ENCODE measurements around the gene C1orf35. TPM values are rescaled to one million over a fixed set of nuclear protein-coding genes. Genes with fewer than 3 reads are reported as not detected.

C1orf35 gene
- total RNA-seq, 2 donors from 2014 or later, result 20.9 to 21.6 TPM

- DNase-seq (no peak), ATAC-seq (peak; percentile 14)
- Mint-ChIP-seq H3K4me1 (peaks cover 24% of the 10 kb centered on the region), H3K27ac (peak overlapping the region; percentile 85), H3K27me3 (no peaks in the 10 kb centered on the region), H3K36me3 (ENCODE audit: low read depth) (peaks cover 3% of the 10 kb centered on the region), H3K4me3 (peak overlapping the region; percentile 91)
- no peaks in the 10 kb centered on the region for H3K9me3 ChIP-seq (ENCODE audit: control insufficient read depth, low read length, poor library complexity, severe bottlenecking)
Measured at GRCh38 chr1:228101614-228101993, 1.5 kb downstream of the C1orf35 start.

- ATAC-seq (no peak), DNase-seq (no peak)
- Mint-ChIP-seq H3K4me3 (peak overlapping the region; percentile 91), H3K27ac (peak overlapping the region; percentile 85), H3K4me1 (peaks cover 24% of the 10 kb centered on the region), H3K27me3 (no peaks in the 10 kb centered on the region), H3K36me3 (ENCODE audit: low read depth) (peaks cover 3% of the 10 kb centered on the region)
- H3K9me3 ChIP-seq (ENCODE audit: control insufficient read depth, low read length, poor library complexity, severe bottlenecking), result no peaks in the 10 kb centered on the region
Measured at GRCh38 chr1:228100822-228101613, 2.1 kb downstream of the C1orf35 start.

- Mint-ChIP-seq H3K4me3 (peak overlapping the region; percentile 21), H3K4me1 (peaks cover 26% of the 10 kb centered on the region), H3K36me3 (ENCODE audit: low read depth) (peaks cover 5% of the 10 kb centered on the region), H3K27me3 (no peaks in the 10 kb centered on the region), H3K27ac (peak overlapping the region; percentile 85)
- DNase-seq, result no peak
- no peak for ATAC-seq
- peaks cover 2% of the 10 kb centered on the region for H3K9me3 ChIP-seq (ENCODE audit: control insufficient read depth, low read length, poor library complexity, severe bottlenecking)
Measured at GRCh38 chr1:228099331-228099732, 3.8 kb downstream of the C1orf35 start.

DNA sequence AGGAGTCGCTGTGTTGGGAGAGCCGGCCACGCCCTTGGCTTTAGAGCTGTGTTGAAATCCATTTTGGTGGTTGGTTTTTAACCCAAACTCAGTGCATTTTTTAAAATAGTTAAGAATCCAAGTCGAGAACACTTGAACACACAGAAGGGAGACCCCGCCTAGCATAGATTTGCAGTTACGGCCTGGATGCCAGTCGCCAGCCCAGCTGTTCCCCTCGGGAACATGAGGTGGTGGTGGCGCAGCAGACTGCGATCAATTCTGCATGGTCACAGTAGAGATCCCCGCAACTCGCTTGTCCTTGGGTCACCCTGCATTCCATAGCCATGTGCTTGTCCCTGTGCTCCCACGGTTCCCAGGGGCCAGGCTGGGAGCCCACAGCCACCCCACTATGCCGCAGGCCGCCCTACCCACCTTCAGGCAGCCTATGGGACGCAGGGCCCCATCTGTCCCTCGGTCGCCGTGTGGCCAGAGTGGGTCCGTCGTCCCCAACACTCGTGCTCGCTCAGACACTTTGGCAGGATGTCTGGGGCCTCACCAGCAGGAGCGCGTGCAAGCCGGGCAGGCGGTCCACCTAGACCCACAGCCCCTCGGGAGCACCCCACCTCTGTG, 4.7 kb downstream of the C1orf35 start:
- Mint-ChIP-seq H3K27me3 (no peaks in the 10 kb centered on the region), H3K27ac (peak overlapping the region; percentile 85), H3K4me1 (peaks cover 26% of the 10 kb centered on the region), H3K4me3 (peak overlapping the region; percentile 25), H3K36me3 (ENCODE audit: low read depth) (peaks cover 5% of the 10 kb centered on the region)
- H3K9me3 ChIP-seq (ENCODE audit: control insufficient read depth, low read length, poor library complexity, severe bottlenecking), result peaks cover 2% of the 10 kb centered on the region
- ATAC-seq (no peak), DNase-seq (no peak)

GRCh38 chr1:228097333-228098081, 5.6 kb downstream of the C1orf35 start:
- Mint-ChIP-seq H3K27ac (peak overlapping the region; percentile 83), H3K27me3 (no peaks in the 10 kb centered on the region), H3K4me1 (peaks cover 24% of the 10 kb centered on the region), H3K4me3 (peak overlapping the region; percentile 36), H3K36me3 (ENCODE audit: low read depth) (peaks cover 5% of the 10 kb centered on the region)
- no peak for DNase-seq
- peaks cover 2% of the 10 kb centered on the region for H3K9me3 ChIP-seq (ENCODE audit: control insufficient read depth, low read length, poor library complexity, severe bottlenecking)
- no peak for ATAC-seq

GRCh38 chr1:228096416-228097332, 6.5 kb downstream of the C1orf35 start:
- Mint-ChIP-seq H3K27ac (peak overlapping the region; percentile 83), H3K36me3 (ENCODE audit: low read depth) (peaks cover 5% of the 10 kb centered on the region), H3K27me3 (no peaks in the 10 kb centered on the region), H3K4me3 (no peak overlapping the region), H3K4me1 (peaks cover 28% of the 10 kb centered on the region)
- no peak for DNase-seq
- H3K9me3 ChIP-seq (ENCODE audit: control insufficient read depth, low read length, poor library complexity, severe bottlenecking), result peaks cover 2% of the 10 kb centered on the region
- ATAC-seq, result no peak

- Mint-ChIP-seq H3K27ac (peak overlapping the region; percentile 1), H3K4me3 (no peak overlapping the region), H3K36me3 (ENCODE audit: low read depth) (peaks cover 5% of the 10 kb centered on the region), H3K27me3 (no peaks in the 10 kb centered on the region), H3K4me1 (peaks cover 29% of the 10 kb centered on the region)
- DNase-seq (no peak), ATAC-seq (no peak)
- H3K9me3 ChIP-seq (ENCODE audit: control insufficient read depth, low read length, poor library complexity, severe bottlenecking), result peaks cover 2% of the 10 kb centered on the region
Measured at GRCh38 chr1:228095938-228096337, 7.2 kb downstream of the C1orf35 start.

- ATAC-seq (no peak), DNase-seq (no peak)
- peak overlapping the region; percentile 1 for H3K27ac Mint-ChIP-seq
- H3K4me3 Mint-ChIP-seq, result no peak overlapping the region
- H3K9me3 ChIP-seq (ENCODE audit: control insufficient read depth, low read length, poor library complexity, severe bottlenecking), result peaks cover 2% of the 10 kb centered on the region
- no peaks in the 10 kb centered on the region for H3K27me3 Mint-ChIP-seq
- H3K36me3 Mint-ChIP-seq (ENCODE audit: low read depth), result peaks cover 5% of the 10 kb centered on the region
- peaks cover 33% of the 10 kb centered on the region for H3K4me1 Mint-ChIP-seq
Measured at GRCh38 chr1:228095161-228095560, 8.0 kb downstream of the C1orf35 start.

DNA sequence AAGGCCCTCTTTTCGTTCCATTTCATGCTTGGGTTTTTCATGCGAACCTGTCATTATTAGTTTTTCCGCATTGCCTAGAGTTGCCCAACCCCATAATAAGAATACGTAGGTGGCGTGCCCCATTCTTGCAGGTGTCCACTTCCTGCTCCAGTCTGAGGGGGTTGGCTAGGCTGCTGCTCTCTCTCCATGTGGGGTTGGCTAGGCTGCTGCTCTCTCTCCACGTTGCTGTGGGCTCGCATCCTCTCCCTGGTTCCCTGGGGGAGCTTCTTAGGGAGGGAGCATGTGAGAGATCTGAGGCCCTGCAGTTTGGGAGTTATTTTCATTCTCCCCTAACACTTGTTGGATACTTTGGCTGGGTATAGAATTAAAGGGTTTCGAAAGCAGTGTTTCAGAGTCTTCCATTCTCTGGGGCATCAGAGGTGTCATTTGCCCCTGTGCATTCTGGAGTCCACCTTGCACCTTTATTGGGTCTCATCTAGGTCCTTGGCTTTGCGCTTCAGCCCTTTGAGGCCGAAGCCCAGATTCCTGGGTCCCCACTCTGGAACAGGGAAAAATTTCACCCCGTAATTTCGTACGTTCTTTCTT, 8.6 kb downstream of the C1orf35 start:
- no peaks in the 10 kb centered on the region for H3K27me3 Mint-ChIP-seq
- no peak overlapping the region for H3K4me3 Mint-ChIP-seq
- H3K36me3 Mint-ChIP-seq (ENCODE audit: low read depth), result peaks cover 5% of the 10 kb centered on the region
- ATAC-seq (no peak), DNase-seq (no peak)
- H3K9me3 ChIP-seq (ENCODE audit: control insufficient read depth, low read length, poor library complexity, severe bottlenecking), result peaks cover 2% of the 10 kb centered on the region
- H3K4me1 Mint-ChIP-seq, result peaks cover 37% of the 10 kb centered on the region
- no peak overlapping the region for H3K27ac Mint-ChIP-seq

DNA sequence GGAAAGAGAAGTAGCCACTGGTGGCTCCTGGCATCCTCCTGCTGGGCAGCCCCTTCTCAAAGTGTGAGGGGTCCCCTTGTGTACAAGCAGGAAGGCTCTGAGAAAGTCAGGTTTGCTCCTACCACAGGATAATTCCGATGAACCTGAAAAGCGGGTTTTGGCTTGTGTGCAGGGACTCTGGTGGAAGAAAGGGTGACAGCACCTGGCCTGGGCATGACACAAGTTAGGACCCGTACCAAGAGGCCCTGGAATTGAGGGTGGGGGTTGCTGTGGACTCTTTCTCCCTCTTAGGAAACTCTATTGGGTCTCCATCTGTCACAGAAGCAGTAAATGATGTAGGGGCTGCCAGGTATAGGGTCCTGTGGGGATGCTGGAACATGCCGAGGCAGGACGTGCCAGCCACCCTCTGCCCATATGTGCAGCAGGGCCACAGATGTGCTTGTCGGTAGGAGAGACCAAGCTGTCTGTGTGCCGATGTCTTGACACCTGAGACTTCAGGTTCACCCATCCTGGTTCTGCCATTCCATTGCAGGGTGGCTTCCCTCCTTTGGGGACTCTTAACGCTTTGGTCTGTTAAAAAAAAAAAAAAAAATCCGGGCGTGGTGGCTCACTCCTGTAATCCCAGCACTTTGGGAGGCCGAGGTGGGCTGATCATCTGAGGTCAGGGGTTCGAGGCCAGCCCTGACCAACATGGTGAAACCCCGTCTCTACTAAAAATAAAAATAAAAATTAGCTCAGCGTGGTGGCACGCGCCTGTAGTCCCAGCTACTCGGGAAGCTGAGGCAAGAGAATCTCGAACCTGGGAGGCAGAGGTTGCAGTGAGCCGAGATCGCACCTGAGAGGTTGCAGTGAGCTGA, 9.8 kb downstream of the C1orf35 start:
- peaks cover 2% of the 10 kb centered on the region for H3K36me3 Mint-ChIP-seq (ENCODE audit: low read depth)

DNA sequence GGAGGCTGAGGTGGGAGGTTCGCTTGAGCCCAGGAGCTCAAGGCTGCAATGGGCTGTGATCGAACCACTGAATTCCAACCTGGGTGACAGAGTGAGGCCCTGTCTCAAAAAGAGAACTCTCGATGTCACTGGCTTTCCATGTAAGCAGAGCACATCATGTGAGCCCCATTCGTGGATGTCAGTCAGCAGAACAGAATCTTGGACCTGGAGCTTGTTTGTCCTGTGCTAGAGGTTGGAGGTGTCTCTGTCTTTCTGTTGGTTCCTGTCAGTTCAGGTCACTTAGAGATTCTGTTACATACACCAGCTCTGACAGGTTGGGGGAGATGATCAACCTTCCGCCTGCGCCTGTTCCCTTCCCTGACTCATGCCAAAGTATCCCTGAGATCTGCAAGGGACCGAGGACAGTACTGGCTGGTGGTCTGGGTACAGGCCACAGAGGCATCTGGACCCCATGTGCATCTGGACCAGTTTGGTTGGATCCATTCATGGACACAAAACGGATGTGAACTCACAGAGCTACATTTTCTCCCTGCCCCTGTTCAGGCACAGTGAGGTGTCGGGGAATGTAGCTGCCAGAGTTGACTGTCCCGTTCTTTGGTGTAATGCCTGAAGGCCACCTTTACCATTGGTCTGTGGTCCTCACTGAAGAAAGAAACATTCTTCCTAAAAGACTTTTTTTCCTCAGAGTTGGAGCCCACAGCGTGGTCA, 10.6 kb downstream of the C1orf35 start:
- no peak overlapping the region for H3K4me3 Mint-ChIP-seq
- peaks cover 2% of the 10 kb centered on the region for H3K36me3 Mint-ChIP-seq (ENCODE audit: low read depth)

More for the DNA sequence above, 9.8 kb downstream of the C1orf35 start:
- no peak for ATAC-seq
- H3K9me3 ChIP-seq (ENCODE audit: control insufficient read depth, low read length, poor library complexity, severe bottlenecking), result peaks cover 2% of the 10 kb centered on the region
- Mint-ChIP-seq H3K4me1 (peaks cover 40% of the 10 kb centered on the region), H3K27me3 (no peaks in the 10 kb centered on the region), H3K27ac (peak overlapping the region; percentile 34), H3K4me3 (no peak overlapping the region)
- DNase-seq, result no peak

More for the DNA sequence above, 10.6 kb downstream of the C1orf35 start:
- DNase-seq, result no peak
- Mint-ChIP-seq H3K4me1 (peaks cover 47% of the 10 kb centered on the region), H3K27ac (peak overlapping the region; percentile 34), H3K27me3 (no peaks in the 10 kb centered on the region)
- peaks cover 2% of the 10 kb centered on the region for H3K9me3 ChIP-seq (ENCODE audit: control insufficient read depth, low read length, poor library complexity, severe bottlenecking)
- ATAC-seq, result no peak

Data from T-helper 17 cell (primary cell).